ENCODE measurements around the gene RCAN1. TPM values are rescaled to one million over a fixed set of nuclear protein-coding genes. Genes with fewer than 3 reads are reported as not detected.

Gene RCAN1
- total RNA-seq, 2 experiments from 2014 or later = 6.8 to 8.9 TPM

- Histone ChIP-seq H3K9me2 (ENCODE audit: insufficient read depth, low read length) (no peaks in the 10 kb centered on the region), H4K20me1 (ENCODE audit: insufficient read depth, low read length) (no peaks in the 10 kb centered on the region), H3K36me3 (ENCODE audit: insufficient read depth, low read length) (no peaks in the 10 kb centered on the region), H3K4me2 (ENCODE audit: low read length) (no peak overlapping the region), H3K9me3 (ENCODE audit: low read length) (no peaks in the 10 kb centered on the region), H3K4me1 (ENCODE audit: insufficient read depth, low read length, poor library complexity, severe bottlenecking) (no peaks in the 10 kb centered on the region), H3K4me3 (ENCODE audit: low read depth, low read length, poor library complexity, severe bottlenecking) (no peak overlapping the region), H2AFZ (ENCODE audit: low read length) (no peak overlapping the region), H3K79me2 (ENCODE audit: insufficient read depth, low read depth, low read length) (no peaks in the 10 kb centered on the region), H3K27ac (ENCODE audit: low read depth, low read length, poor library complexity, severe bottlenecking) (no peak overlapping the region)
- BruUV-seq (replicated peaks) = no TSS peak
- TF ChIP-seq CTCF (conservative IDR thresholded peaks at IDR 0.05; ENCODE audit: low read length) = no peak
- CTCF ChIA-PET (ENCODE audit: unreplicated experiment) = no interaction called here
- intact Hi-C loops (cut with micrococcal nuclease; ENCODE audit: unreplicated experiment) = no loop called here
- POLR2A ChIA-PET = no interaction called here
- no peak for DNase-seq (ENCODE audit: low spot score)
Measured at GRCh38 chr21:34534522-34534921, 80.4 kb downstream of the RCAN1 start.

GRCh38 chr21:34533938-34534337 lies 81.0 kb downstream of the RCAN1 start:
- TF ChIP-seq EZH2phosphoT487 (IDR thresholded peaks at IDR 0.05; ENCODE audit: borderline replicate concordance, low read depth, low read length) (no peak), CTCF (conservative IDR thresholded peaks at IDR 0.05; ENCODE audit: low read length) (no peak)
- Histone ChIP-seq H3K4me3 (ENCODE audit: low read depth, low read length, poor library complexity, severe bottlenecking) (no peak overlapping the region), H3K4me1 (ENCODE audit: insufficient read depth, low read length, poor library complexity, severe bottlenecking) (no peaks in the 10 kb centered on the region), H3K9me3 (ENCODE audit: low read length) (no peaks in the 10 kb centered on the region), H3K4me2 (ENCODE audit: low read length) (no peak overlapping the region), H3K9me2 (ENCODE audit: insufficient read depth, low read length) (no peaks in the 10 kb centered on the region), H3K27ac (ENCODE audit: low read depth, low read length, poor library complexity, severe bottlenecking) (no peak overlapping the region), H3K36me3 (ENCODE audit: insufficient read depth, low read length) (no peaks in the 10 kb centered on the region), H4K20me1 (ENCODE audit: insufficient read depth, low read length) (no peaks in the 10 kb centered on the region), H3K79me2 (ENCODE audit: insufficient read depth, low read depth, low read length) (no peaks in the 10 kb centered on the region), H2AFZ (ENCODE audit: low read length) (no peak overlapping the region)
- DNase-seq (ENCODE audit: low spot score) = no peak
- intact Hi-C loops (cut with micrococcal nuclease; ENCODE audit: unreplicated experiment) = no loop called here
- no TSS peak for BruUV-seq (replicated peaks)
- POLR2A ChIA-PET = no interaction called here
- CTCF ChIA-PET (ENCODE audit: unreplicated experiment) = no interaction called here

- ChIA-PET CTCF (ENCODE audit: unreplicated experiment) (no interaction called here), POLR2A (no interaction called here)
- Histone ChIP-seq H2AFZ (ENCODE audit: low read length) (no peak overlapping the region), H3K79me2 (ENCODE audit: insufficient read depth, low read depth, low read length) (no peaks in the 10 kb centered on the region), H3K9me2 (ENCODE audit: insufficient read depth, low read length) (no peaks in the 10 kb centered on the region), H3K27ac (ENCODE audit: low read depth, low read length, poor library complexity, severe bottlenecking) (no peak overlapping the region), H3K4me3 (ENCODE audit: low read depth, low read length, poor library complexity, severe bottlenecking) (no peak overlapping the region), H4K20me1 (ENCODE audit: insufficient read depth, low read length) (no peaks in the 10 kb centered on the region), H3K36me3 (ENCODE audit: insufficient read depth, low read length) (no peaks in the 10 kb centered on the region), H3K4me1 (ENCODE audit: insufficient read depth, low read length, poor library complexity, severe bottlenecking) (no peaks in the 10 kb centered on the region), H3K4me2 (ENCODE audit: low read length) (no peak overlapping the region), H3K9me3 (ENCODE audit: low read length) (no peaks in the 10 kb centered on the region)
- no TSS peak for BruUV-seq (replicated peaks)
- intact Hi-C loops (cut with micrococcal nuclease; ENCODE audit: unreplicated experiment) = no loop called here
- DNase-seq (ENCODE audit: low spot score) = no peak
- no peak for TF ChIP-seq CTCF (conservative IDR thresholded peaks at IDR 0.05; ENCODE audit: low read length)
- no peak for TF ChIP-seq EZH2phosphoT487 (IDR thresholded peaks at IDR 0.05; ENCODE audit: borderline replicate concordance, low read depth, low read length)
Measured at GRCh38 chr21:34531399-34531798, 83.5 kb downstream of the RCAN1 start.

Measured in OCI-LY7 (cell line).